Endothelial cell of umbilical vein (primary cell): ENCODE measurements around the gene PTPRO. TPM values are rescaled to one million over a fixed set of nuclear protein-coding genes. Genes with fewer than 3 reads are reported as not detected.

Experiments
- BruUV-seq: library from RNA; stranded (reverse); fragments of 400-500 nt; replicated peaks from 2 replicates; lab custom pipeline; 2021; lab: Mats Ljungman, UMichigan
- CTCF ChIA-PET: fragments of 300-600, 350-600 bp; sonication (Branson Sonifier 250); formaldehyde crosslinking; loops from one replicate; lab custom pipeline; 2021; ENCODE audit warnings: antibody characterized with exemption, inconsistent platforms; lab: Charles Lee
- POLR2A ChIA-PET: fragments of 300-600, 350-600 bp; sonication (Branson Sonifier 250); formaldehyde crosslinking; loops from one replicate; lab custom pipeline; 2021; ENCODE audit warnings: antibody characterized with exemption, inconsistent platforms; lab: Charles Lee
- DNase-seq: peaks from one replicate; pipeline ENCODE4 v3.0.0-alpha.2; 2011; ENCODE audit warnings: low read depth, low spot score
- FAIRE-seq: peaks from 2 replicates; lab custom pipeline; 2011; peaks lifted over from hg19 to GRCh38; lab: Jason Lieb, UNC
- H2AFZ ChIP-seq: 2 replicates; pipeline ENCODE4 v1.6.0; 2012; ENCODE audit warnings: low read depth, low read length, control low read depth, inconsistent platforms
- H3K27ac ChIP-seq: 2 replicates; pipeline ENCODE4 v1.5.1; 2011; ENCODE audit warnings: low read depth, mild to moderate bottlenecking, control low read depth, low read length, moderate library complexity; ENCODE audit not compliant: insufficient read depth
- H3K27me3 ChIP-seq, 2 experiments: 2 replicates each; pipeline versions ENCODE4 v1.6.0 to v1.6.1; 2011; ENCODE audit warnings: low read length in 2 of 2, mixed read lengths in 1 of 2; ENCODE audit not compliant: control insufficient read depth in 2 of 2, insufficient read depth in 2 of 2
- H3K36me3 ChIP-seq, 2 experiments: 2 replicates in 1 of 2; 3 replicates in 1 of 2; pipeline ENCODE4 v1.5.1; 2011; ENCODE audit warnings: low read length in 2 of 2, mild to moderate bottlenecking in 1 of 2, moderate library complexity in 1 of 2; ENCODE audit not compliant: control insufficient read depth in 2 of 2, insufficient read depth in 2 of 2; ENCODE audit errors: extremely low read depth in 1 of 2
- H3K4me1 ChIP-seq: 3 replicates; pipeline ENCODE4 v1.5.1; 2011; ENCODE audit warnings: mild to moderate bottlenecking, low read length; ENCODE audit not compliant: control insufficient read depth, insufficient read depth; ENCODE audit errors: extremely low read depth
- H3K4me2 ChIP-seq: 2 replicates; pipeline ENCODE4 v1.6.1; 2011; ENCODE audit warnings: low read length, control low read depth, mixed read lengths; ENCODE audit not compliant: insufficient read depth
- H3K4me3 ChIP-seq, 3 experiments: fragments of 200-600 bp in 1 of 3; sonication (generic), shearing (Covaris generic) in 1 of 3; replicated peaks in 1 of 3; 2 replicates each; pipeline ENCODE4 v1.5.1; 2011 to 2016; ENCODE audit warnings: control low read depth in 3 of 3, low read length in 3 of 3, mild to moderate bottlenecking in 2 of 3, inconsistent platforms in 1 of 3, low read depth in 1 of 3, moderate library complexity in 1 of 3; ENCODE audit not compliant: insufficient read depth in 1 of 3
- H3K79me2 ChIP-seq: 2 replicates; pipeline ENCODE4 v1.6.0; 2012; ENCODE audit warnings: low read length, inconsistent platforms; ENCODE audit not compliant: control insufficient read depth, insufficient read depth
- H3K9ac ChIP-seq: replicated peaks from 2 replicates; pipeline ENCODE3; 2011; ENCODE audit warnings: low read length, control low read depth; ENCODE audit not compliant: insufficient read depth; ENCODE audit errors: extremely low read depth
- H3K9me1 ChIP-seq: replicated peaks from 3 replicates; pipeline ENCODE4 v1.6.0; 2011; ENCODE audit warnings: mild to moderate bottlenecking, low read length; ENCODE audit not compliant: control insufficient read depth, insufficient read depth; ENCODE audit errors: extremely low read depth
- H3K9me3 ChIP-seq: replicated peaks from 2 replicates; pipeline ENCODE4 v1.5.1; 2012; ENCODE audit warnings: low read length, inconsistent platforms; ENCODE audit not compliant: control insufficient read depth, insufficient read depth
- H4K20me1 ChIP-seq: replicated peaks from 2 replicates; pipeline ENCODE3; 2011; ENCODE audit warnings: mild to moderate bottlenecking, low read length; ENCODE audit not compliant: control insufficient read depth, insufficient read depth; ENCODE audit errors: extremely low read depth
- EZH2 ChIP-seq: IDR thresholded peaks from 2 replicates; pipeline ENCODE4 v1.6.1; 2012; ENCODE audit warnings: borderline replicate concordance, low read depth, mild to moderate bottlenecking, moderate library complexity, low read length, inconsistent platforms; ENCODE audit not compliant: severe bottlenecking
- FOS ChIP-seq: IDR thresholded peaks from 2 replicates; pipeline ENCODE4 v1.6.1; 2011; ENCODE audit warnings: mild to moderate bottlenecking, low read length, moderate library complexity, borderline replicate concordance; ENCODE audit not compliant: insufficient read depth
- GATA2 ChIP-seq: IDR thresholded peaks from 2 replicates; pipeline ENCODE4 v1.7.0; 2011; ENCODE audit warnings: low read depth, mild to moderate bottlenecking, moderate library complexity, mixed read lengths, low read length; ENCODE audit not compliant: insufficient read length, insufficient read depth
- JUN ChIP-seq: IDR thresholded peaks from 2 replicates; pipeline ENCODE4 v1.6.1; 2011; ENCODE audit warnings: borderline replicate concordance, low read depth; ENCODE audit not compliant: insufficient read length, insufficient read depth
- MAX ChIP-seq: IDR thresholded peaks from 2 replicates; pipeline ENCODE4 v1.6.1; 2011; ENCODE audit not compliant: insufficient read depth, insufficient read length
- MYC ChIP-seq: IDR thresholded peaks from one replicate; pipeline ENCODE4 v1.6.1; 2011; ENCODE audit warnings: mild to moderate bottlenecking, low read depth, low read length
- POLR2A ChIP-seq: IDR thresholded peaks from 2 replicates; pipeline ENCODE4 v1.6.1; 2012; ENCODE audit warnings: low read depth, mild to moderate bottlenecking, control low read depth, low read length
- POLR2AphosphoS5 ChIP-seq: IDR thresholded peaks from 2 replicates; pipeline ENCODE4 v1.6.1; 2012; ENCODE audit warnings: low read depth, mild to moderate bottlenecking, control low read depth, low read length, moderate library complexity; ENCODE audit not compliant: insufficient read depth
- dilution Hi-C: fragments of 300-500 bp; cut with MboI; formaldehyde crosslinking; loops from one replicate; pipeline ENCODE4 v1.15.0; 2019; ENCODE audit warnings: low sequenced_read_pairs; ENCODE audit not compliant: extremely low pct_ligation_motif_present
- intact Hi-C: fragments of 100-400 bp; cut with micrococcal nuclease; formaldehyde crosslinking; loops from one replicate; pipeline ENCODE4 v1.10.0; 2022
- polyA plus RNA-seq, 4 experiments: library from polyadenylated mRNA; depleted of rRNA in 3 of 4; stranded (reverse) in 3 of 4; unstranded in 1 of 4; fragments of >200 nt; gene quantifications; 2 replicates each; pipeline versions ENCODE4 v1.2.1 to v1.2.3, GENCODE V29; 2011 to 2012; ENCODE audit warnings: missing spikeins in 1 of 4
- total RNA-seq: library from RNA; stranded (reverse); gene quantifications from 2 replicates; pipeline ENCODE4 v1.2.3, GENCODE V29; 2021
- TF ChIP-seq, protein P1 (sequence below), 2 donors: IDR thresholded peaks; 1 replicate in 1 of 2; 2 replicates in 1 of 2; pipeline ENCODE4 v1.5.1; 2011; ENCODE audit warnings: low read length in 2 of 2, mild to moderate bottlenecking in 2 of 2, moderate library complexity in 2 of 2, control low read depth in 1 of 2, inconsistent platforms in 1 of 2, low read depth in 1 of 2; ENCODE audit not compliant: insufficient read depth in 1 of 2; ENCODE audit errors: extremely low read depth in 1 of 2

PTPRO gene
- total and polyA plus RNA-seq, 2 donors (not counting 3 experiments of a cell fraction or from before 2014, with no cell fraction given): not detected

GRCh38 chr12:15289192-15289591 lies 33.1 kb upstream of the PTPRO start:
- Histone ChIP-seq H3K4me2 (no peak overlapping the region), H3K36me3 (no peaks in the 10 kb centered on the region), H2AFZ (no peak overlapping the region), H3K4me3 (no peak overlapping the region), H4K20me1 (no peaks in the 10 kb centered on the region), H3K27ac (no peak overlapping the region), H3K79me2 (no peaks in the 10 kb centered on the region), H3K27me3 (peaks cover 0 to 5% of the 10 kb centered on the region in 2 experiments), H3K9me3 (no peaks in the 10 kb centered on the region), H3K9ac (no peak overlapping the region), H3K9me1 (no peaks in the 10 kb centered on the region), H3K4me1 (no peaks in the 10 kb centered on the region)
- FAIRE-seq (no peak), DNase-seq (no peak)
- TF ChIP-seq MAX (no peak), EZH2 (no peak), POLR2AphosphoS5 (no peak), GATA2 (no peak), POLR2A (no peak), JUN (no peak), MYC (no peak), FOS (no peak)
- TF ChIP-seq, protein P1, sequence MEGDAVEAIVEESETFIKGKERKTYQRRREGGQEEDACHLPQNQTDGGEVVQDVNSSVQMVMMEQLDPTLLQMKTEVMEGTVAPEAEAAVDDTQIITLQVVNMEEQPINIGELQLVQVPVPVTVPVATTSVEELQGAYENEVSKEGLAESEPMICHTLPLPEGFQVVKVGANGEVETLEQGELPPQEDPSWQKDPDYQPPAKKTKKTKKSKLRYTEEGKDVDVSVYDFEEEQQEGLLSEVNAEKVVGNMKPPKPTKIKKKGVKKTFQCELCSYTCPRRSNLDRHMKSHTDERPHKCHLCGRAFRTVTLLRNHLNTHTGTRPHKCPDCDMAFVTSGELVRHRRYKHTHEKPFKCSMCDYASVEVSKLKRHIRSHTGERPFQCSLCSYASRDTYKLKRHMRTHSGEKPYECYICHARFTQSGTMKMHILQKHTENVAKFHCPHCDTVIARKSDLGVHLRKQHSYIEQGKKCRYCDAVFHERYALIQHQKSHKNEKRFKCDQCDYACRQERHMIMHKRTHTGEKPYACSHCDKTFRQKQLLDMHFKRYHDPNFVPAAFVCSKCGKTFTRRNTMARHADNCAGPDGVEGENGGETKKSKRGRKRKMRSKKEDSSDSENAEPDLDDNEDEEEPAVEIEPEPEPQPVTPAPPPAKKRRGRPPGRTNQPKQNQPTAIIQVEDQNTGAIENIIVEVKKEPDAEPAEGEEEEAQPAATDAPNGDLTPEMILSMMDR (IDR thresholded peaks at IDR 0.05; ENCODE audit: extremely low read depth in 1 of 2, insufficient read depth in 1 of 2, low read depth in 1 of 2, low read length in 2 of 2): no peak
- POLR2A ChIA-PET: no interaction called here
- intact Hi-C loops: loop anchor here (5.0 kb wide), 1 partner anchor 93 kb away; no protein-coding TSS in a partner anchor
- CTCF ChIA-PET: no interaction called here
- no TSS peak for BruUV-seq
- dilution Hi-C loops: no loop called here
